ENCODE data around the gene TGM5.

Gene TGM5

GRCh38 chr15:43189296-43189695 is 77.4 kb downstream of the TGM5 start:
- DNase-seq = no peak

GRCh38 chr15:43187544-43188155 is 79.1 kb downstream of the TGM5 start:
- DNase-seq = no peak

- no peak for DNase-seq
These were observed 80.8 kb downstream of the TGM5 start for GRCh38 chr15:43186003-43186353.

GRCh38 chr15:43185157-43186002 is 81.3 kb downstream of the TGM5 start, which contains the start of gene CCNDBP1:
Gene CCNDBP1 (plus strand): TSS chr15:43185403. CDS start chr15:43185499, 96 bp downstream.
- DNase-seq = no peak

GRCh38 chr15:43184407-43185124 is 82.2 kb downstream of the TGM5 start:
- DNase-seq = no peak

- no peak for DNase-seq
These were observed 83.5 kb downstream of the TGM5 start for GRCh38 chr15:43183270-43183669.

Data from NCI-H2029 treated with DMSO at 0.1 percent for 48 hours (cell line).